Activated T-cell treated with anti-CD3 and anti-CD28 coated beads, Interleukin-2, amount 50 U/mL, for 48 hours (primary cell): ENCODE results near the gene VPS54.
"Not testable (repeated sequence)": the region's sequence is repeated elsewhere in the genome, so short reads cannot be mapped to it uniquely, and the experiment has no call there.

Experiments used
- DNase-seq, 2 experiments: peaks; one replicate each; pipeline ENCODE4 v3.0.0-alpha.2; 2020

The VPS54 gene

DNA sequence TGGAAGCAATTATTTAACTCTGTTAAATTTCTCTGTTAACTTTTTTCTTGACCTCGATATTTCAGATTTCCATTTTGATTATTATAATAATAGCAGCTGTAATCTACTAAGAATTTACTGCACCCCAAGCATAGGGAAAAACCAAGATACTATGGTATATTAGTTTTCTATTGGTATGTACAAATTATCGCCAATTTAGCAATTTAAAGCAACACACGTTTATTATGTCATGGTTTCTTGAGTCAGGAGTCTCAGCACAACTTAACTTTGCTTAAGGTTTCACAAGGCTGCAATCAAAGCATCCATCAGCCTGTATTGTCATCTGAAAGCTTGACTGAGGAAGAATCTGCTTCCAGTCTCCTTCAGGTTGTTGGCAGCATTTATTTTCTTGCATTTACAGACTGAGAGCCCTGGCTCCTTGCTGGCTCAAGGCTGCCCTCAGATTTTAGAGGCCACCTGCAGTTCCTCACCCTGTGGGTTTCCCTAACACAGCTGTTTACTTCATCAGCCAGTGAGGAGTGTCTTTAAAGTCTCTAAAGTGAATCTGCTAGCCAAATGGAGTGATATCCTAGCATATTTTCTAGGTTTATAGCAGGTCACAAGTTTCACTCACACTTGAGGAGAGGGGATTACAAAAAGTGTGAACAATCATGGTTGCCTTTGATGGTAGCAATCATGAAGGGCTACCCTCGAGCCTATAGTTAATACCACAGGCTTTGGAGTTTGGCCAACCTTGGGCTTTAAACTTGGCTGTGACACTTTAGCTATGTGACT is 4.4 kb upstream of the VPS54 start:
- DNase-seq, result no peak

DNA sequence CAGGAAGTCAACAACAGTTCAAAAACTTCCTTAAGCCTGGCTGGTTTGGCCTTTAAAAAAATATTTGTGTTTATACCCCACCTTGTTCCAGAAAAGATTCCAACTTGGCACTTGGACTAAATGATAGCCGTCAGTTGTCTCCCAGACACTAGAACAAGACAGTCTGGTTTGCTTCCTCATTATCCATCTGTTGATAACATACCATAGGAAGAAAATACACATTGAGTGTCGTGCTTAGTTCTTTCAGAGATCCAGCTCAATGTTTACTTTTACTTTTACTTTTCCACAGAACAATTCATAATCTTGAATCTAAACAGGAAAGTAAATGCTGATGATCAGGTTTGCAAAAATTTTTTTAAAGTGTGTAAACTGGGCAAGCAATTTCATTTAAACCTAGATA is 2.4 kb upstream of the VPS54 start:
- DNase-seq, result no peak

DNA sequence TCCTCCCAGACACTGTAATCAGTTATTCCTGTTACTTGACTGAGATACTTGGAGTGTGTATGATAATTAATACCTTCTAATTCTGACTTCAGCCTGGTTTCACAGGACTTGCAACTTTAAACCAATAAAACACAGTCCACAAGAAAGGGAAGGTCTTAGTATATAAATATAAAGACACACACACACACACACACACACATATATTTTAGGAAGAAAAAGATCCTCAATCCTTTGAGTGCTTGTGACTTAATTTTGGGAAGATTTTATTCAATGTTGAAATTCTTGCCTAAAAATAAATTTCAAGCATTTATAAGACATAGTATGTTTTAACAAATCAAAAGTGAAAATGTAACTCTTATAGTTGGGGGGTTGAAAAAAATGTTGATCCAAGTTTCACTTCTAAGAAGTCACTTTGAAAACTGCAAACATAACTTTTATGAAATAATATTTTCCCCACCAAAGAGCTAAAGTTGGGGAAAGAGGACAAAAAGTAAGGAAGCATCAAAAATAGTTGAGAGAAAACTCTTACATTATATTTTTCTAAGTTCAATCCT is 824 bp upstream of the VPS54 start:
- DNase-seq, result no peak

DNA sequence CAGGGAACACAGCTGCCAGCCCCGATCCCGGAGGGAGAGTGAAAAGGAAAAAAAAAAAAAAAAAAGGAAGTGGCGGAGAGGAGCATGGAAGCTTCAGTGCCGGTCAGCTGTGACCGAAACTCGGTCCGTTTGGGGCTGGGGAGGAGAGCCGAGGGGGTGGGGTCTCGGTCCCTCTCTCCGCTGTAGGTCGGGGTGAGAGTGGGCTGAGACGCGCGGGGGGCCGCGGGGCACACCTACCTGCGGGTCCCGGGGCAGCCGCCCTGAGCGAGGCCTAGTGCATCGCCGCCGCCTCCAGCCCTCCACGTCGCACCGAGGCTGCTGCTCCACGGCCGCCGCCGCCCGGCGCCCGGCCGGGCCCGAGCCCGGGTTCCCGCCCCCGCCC is 536 bp downstream of the VPS54 start:
- no peak for DNase-seq

DNA sequence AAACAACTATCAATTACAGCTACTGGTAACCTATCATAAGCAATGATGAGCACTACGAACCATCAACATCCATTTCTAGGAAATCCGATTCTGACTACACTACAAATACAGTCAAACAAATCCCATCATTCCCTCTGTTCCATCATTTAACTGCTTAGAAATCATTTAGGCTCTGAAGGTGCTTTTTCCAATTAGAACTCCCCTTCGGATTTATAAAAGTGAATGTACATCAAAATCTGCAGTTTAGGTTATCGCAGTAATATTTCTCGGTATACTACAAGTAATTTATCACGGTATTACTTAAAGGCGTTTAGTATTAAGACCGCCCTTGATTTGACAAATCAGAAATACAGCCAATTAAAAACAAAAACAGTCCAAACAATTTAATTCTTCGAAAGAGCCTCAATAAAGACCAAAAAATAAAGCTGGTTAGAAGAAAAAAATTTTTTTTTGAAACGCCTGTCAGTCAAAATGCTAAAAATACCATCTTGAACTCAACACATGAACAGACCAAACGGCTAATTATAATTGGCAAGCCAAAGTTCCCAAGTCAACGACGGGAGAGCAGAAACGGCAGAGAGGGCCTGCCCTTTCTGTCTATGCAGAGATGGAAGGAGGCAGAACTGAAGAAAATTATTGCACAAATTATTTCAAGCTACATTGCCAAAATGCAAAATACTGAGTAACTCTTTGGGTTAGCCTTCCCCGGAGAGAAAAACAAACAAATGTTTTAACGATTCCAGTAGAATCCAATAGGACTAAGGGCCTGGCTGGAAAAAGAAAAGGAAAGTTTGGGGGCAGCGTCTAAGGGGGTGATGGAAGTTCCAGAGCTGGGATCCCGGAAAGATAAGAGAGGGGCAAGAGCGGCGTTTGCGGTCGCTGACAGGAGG is 1.2 kb downstream of the VPS54 start:
- no peak for DNase-seq

DNA sequence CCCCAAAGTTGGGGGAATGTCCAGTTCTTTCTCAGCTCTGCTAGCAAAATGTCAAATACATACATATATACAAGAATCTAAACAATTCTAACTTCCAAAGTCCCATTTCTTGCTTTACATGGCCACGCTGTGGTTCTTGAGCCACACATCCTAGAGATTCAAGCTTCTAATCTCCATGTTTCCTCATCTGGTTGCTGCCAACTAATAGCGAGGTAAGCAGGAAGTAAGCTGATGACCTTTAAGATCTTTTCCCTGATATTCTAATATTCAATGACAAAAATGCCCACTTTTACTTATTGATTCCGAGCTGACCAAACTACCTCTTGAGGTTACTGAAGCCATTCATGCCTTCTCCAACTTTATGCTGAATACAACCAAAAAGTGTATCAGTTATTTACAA is 3.3 kb downstream of the VPS54 start:
- DNase-seq, result no peak

DNA sequence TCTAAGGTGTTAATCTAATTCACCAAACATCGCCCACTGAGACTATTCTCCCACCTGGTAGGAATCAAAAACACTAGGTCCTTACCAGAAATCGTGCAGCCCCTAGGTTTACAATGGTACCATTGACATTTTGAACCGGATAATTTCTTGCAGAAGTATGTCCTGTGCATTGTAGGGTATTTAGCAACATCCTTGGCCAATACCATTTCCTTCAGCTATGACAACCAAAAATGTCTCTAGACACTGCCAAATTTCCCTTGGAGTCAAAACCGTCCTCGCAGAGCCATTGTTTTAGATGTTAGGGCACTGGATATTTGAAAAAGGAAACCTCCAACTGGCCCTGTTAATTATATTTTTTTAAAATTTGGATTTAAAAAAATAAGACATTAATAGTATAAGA is 3.8 kb downstream of the VPS54 start:
- DNase-seq, result no peak

DNA sequence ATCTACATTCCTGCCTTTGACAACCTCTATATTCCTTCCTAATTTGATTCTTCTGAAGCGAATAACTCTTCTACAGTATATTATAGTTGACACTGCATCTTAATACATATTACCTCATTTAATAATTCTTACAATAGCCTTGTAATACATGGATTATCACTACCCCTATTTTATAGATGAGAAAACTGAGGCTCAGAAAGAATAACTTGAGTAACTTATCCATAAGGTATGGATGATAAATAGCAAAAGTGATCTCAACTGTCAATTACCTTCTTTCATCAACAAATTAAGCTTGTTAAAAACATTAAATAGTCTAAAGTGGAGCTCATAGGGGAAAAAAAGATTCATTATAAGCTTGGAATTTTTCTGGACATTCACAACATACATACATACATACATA is 4.6 kb downstream of the VPS54 start:
- DNase-seq, result no peak

DNA sequence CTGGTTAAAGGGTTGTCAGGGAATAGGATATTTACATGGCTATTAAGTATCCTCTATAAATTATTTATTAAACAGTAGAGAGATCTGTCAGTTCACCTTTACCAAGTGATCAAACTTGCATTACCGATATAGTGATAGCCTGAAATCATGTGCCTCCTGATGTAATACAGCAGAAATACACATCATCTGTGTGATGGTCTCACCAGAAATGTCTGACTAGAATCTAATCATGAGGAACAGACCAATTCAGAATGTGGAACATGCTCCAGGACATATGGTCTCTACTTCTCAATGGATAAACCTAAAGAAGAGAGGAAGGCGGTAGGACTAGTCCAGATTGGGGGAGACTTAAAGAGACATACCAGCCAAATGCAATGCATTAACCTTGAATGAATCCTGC is 6.2 kb downstream of the VPS54 start:
- no peak for DNase-seq

DNA sequence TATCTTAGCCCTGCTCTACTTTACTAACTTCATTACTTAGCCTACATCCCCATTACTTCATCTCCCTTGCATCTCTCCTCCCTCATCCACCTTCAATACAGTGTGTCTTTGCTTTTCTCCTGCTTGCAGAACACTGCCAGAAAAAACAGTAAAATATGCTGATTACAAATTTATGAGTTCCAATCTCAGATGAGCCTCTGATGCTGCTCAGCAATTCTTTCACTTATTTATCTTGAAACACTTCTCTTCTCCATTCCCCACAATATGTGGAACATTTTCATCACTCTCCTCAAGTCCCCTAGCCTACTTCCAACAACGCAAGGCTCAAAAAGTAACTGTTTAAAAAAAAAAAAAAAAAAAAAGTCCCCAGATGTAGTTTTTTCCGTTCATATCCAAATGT is 7.1 kb downstream of the VPS54 start:
- DNase-seq, result no peak

DNA sequence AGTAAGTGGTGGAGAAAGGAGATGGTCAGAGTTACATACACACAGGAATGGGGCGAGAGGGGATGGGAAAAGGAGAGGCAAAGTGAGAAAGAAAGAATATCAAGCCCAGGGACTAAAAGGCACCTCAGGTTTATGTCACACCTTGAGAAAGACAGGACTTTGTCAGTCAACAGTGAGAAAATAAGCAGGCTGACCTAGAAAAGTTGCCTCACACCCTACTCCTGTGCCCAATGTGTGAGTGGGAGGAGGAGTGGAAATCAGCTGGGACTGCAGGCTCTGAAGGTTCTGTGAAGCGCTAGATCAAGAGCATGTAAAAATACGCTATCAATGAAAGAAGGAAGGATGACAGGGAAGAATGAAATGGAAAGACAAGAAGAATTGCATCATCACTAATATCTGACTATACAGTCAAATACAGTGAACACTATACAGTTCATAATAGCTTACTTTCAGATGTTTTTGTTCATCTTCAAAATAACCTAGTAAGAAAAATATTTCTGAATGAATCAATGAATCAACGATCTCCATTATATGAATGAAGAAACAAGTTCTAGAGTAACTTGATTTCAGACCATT is 10.7 kb downstream of the VPS54 start:
- DNase-seq, result no peak

DNA sequence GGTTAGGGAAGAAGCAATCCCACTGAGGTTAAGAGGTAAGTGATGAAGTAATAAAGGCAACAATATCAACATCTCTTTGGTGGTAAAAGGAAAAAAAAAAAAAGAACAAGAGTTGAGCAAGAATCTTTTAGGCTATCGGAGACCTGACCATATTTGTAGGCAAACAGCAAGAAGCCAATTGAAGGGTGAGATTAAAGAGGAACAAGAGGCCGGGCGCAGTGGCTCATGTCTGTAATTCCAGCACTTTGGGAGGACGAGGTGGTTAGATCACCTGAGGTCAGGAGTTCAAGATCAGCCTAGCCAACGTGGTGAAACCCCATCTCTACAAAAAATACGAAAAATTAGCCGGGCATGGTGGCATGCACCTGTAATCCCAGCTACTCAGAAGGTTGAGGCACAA is 11.3 kb downstream of the VPS54 start:
- DNase-seq, result no peak

DNA sequence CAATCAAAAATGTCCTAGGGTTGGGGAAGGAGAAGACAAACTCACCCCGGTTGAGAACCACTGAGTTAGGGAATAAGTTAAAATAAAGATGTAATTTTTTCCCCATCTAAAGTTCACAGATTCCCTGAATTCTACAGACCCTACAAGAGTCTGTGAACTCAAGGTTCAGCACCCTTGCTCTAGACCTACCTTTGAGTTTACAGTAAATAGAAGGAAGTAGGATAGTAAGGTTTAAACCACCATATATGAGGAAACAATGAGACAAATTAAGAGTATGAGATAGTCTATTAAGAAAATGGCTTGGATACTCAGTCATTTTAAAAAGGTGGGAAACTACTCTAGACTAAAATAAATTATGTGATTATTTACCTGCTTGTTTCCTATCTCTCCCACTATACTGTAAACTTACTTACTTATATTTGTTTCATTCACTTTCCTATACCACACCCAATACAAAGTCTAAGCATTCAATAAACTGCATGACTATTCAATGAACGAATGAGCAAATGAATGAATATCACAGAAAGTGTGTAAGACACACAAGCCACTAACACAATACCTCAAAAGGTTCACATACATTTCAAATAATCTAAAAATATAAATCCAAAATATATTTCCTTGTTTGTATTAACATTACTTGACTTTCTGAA is 13.4 kb downstream of the VPS54 start:
- no peak for DNase-seq

DNA sequence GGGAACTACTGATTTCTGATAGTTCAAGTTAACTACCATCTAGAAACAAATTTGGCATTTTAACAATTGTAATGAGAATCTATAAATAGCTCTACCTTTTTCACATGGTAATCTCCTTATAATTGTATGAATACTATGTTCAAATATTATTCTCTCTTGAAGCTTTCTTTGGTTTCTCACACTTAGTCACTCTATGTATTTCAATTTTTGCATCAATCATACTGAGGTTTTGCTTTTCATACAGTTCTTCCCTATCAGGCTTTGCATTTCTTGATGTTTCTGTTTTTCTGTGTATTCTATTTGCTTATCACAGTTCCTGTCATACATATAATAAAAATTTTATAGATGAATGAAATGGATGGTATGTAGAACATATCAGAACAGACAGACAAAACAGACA is 16.0 kb downstream of the VPS54 start:
- DNase-seq, result no peak

DNA sequence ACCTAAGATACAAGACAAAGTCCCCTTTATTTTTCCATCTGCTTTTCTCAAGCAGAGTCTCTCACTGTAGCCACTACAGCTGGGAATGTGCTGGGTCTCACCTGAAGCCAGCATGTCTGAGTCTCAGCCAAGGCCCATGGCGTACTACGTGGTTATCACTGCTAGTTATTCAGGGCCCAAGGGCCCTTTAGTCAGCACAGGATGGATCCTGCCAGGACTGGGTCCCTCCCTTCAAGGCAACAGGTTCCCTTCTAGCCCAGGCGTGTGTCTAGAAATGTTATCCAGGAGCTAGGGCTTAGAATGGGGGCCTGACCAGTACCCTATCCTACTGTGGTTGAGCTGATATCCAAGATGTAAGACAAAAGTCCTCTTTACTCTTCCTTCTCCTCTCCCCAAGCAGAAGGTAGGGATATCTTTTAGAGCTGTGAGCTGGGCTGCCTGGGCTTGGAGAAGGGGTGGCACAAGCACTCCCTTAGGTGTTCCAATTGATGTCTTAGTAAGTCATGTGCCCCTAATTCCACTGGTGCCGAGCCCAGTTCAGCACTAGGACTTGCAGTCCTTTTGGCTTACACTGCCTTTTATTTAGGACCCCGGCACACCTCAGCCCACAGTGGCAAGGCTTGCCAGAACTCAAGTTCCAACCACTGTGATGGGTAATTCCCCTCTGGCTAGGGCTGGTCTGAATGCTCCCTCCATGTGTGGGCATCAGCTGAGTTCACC is 17.7 kb downstream of the VPS54 start:
- DNase-seq, result no peak

DNA sequence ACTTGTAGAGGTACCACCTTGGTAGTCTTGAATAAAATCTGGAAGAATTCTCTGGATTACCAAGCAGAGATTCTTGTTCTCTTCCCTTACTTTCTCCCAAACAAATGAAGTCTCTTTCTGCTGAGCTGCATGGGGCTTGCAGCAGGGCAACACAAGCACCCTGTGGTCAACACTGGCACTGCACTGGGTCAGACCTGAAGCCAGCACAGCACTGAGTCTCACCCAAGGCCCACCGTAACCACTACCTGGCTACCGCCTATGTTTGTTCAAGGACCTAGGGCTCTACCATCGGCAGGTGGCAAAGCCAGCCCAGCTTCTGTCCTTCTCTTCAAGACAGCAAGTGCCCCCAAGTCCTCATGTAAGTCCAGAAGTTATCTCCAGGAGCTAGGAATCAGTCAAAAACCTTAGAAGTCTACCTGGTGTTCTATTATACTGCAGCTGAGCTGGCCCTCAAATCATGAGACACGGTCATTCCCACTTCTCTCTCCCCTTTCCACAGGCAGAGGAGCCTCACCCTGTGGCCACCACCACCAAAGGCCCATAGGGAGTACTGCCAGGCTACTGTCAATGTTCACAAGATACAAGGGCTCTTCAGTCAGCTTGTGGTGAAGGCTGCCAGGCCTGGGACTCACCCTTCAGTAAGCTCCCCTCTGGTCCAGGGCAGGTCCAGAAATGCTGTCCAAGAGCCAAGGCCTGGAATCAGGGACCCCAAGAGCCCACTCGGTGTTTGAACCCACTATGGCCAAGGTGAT is 18.4 kb downstream of the VPS54 start:
- no peak for DNase-seq

DNA sequence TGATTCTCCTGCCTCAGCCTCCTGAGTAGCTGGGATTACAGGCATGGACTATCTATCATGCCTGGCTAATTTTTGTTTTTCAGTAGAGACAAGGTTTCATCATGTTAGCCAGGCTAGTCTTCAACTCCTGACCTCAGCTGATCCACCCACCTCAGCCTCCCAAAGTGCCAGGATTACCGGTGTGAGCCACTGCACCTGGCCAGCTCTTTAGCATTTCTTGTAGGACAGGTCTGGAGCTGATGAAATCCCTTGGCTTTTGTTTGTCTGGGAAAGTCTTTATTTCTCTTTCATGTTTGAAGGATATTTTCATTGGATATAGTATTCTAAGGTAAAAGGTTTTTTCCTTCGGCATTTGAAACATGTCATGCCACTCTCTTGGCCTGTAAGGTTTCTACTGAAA is 20.2 kb downstream of the VPS54 start:
- no peak for DNase-seq

DNA sequence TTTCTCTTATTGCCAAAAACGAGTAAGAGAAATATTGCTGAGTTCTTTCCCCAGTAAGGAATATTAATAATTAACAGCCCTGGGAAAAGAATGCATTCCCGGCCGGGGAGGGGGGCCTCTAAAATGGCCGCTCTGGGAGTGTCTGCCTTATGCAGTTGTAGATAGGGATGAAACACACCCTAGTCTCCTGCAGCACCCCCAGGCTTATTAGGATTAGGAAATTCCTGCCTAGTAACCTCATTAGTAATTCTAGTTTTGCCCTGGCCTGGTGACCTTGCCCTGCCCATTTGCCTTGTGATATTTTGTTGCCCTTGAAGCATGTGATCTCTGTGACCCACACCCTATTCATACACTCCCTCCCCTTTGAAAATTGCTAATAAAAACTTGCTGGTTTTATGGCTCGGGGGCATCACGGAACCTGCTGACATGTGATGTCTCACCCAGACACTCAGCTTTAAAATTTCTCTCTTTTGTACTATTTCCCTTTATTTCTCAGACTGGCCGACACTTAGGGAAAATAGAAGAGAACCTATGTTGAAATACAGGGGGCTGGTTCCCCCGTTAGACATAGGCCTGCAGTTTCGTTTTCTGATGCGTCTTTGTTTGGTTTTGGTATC is 22.5 kb downstream of the VPS54 start:
- not testable (repeated sequence) for DNase-seq

DNA sequence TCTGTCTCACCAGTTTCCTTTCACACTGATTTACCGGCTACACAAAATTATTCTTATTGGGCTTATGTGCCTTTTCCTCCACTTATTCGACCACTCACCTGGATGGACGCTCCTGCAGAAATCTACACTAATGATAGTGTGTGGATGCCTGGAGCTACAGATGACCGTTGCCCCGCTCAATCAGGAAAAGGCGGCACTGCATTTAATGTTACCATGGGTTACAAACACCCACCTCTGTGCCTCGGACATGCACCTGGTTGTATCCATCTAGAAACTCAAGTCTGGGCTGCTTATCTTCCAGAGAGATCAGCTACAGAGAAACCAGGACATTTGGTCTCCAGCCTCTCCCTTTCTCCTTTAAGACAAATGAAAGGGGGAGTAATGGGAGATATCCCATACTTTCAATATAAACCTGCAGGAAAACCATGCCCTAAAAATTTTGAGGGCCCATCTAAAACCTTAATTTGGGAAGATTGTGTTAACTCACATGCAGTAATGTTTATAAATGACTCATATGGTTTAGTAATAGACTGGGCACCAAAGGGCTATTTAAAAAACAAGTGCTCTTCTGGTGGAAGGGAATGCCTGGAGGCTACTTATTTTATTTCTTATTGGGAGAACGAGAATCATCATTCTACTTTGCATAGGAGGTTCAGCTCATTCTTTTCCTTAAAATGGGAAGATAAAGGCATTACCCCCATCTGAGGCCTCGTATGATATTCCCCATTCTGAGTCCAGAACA is 24.7 kb downstream of the VPS54 start:
- DNase-seq, result not testable (repeated sequence)

DNA sequence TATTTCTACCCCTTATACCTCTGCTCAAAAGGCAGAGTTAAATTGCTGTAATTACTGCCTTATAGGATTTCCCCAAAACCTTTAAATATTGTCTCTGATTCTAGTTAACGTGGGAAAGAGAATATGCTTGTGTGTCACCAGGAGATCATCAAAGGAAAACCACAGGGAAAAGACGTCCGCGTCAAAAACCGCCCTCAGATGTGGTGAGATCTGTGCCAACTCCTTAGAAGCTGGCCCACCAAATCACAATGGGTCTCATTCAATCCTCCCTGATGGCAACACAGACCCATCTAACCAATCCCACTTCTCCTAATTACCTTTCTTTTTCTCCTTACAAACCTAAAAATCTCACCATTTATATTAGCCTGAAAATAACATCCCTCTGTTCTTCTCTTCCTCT is 25.4 kb downstream of the VPS54 start:
- DNase-seq, result no peak
